Ureter (tissue), 1 donor: ENCODE results near the gene CBLIF. TPM values are rescaled to one million over a fixed set of nuclear protein-coding genes. Genes with fewer than 3 reads are reported as not detected.
"Not testable (repeated sequence)": the region's sequence is repeated elsewhere in the genome, so short reads cannot be mapped to it uniquely, and the experiment has no call there.

Experiments used
- DNase-seq: peaks from one replicate; pipeline ENCODE4 v3.0.0-alpha.2; 2020; ENCODE audit warnings: low spot score
- total RNA-seq: library from RNA; stranded (reverse); gene quantifications from one replicate; pipeline ENCODE4 v1.2.4, GENCODE V29; 2023
- donor health status: DM: yes; HTN: yes; CAD: no.

CBLIF gene
- total RNA-seq, 1 donor from 2014 or later: not detected

GRCh38 chr11:59847626-59848025 is 2.3 kb upstream of the CBLIF start:
- DNase-seq: no peak

GRCh38 chr11:59846556-59846955 is 1.3 kb upstream of the CBLIF start:
- DNase-seq: no peak

GRCh38 chr11:59842316-59842715 is 3.0 kb downstream of the CBLIF start:
- no peak for DNase-seq

GRCh38 chr11:59841514-59841913 is 3.8 kb downstream of the CBLIF start:
- DNase-seq: no peak

GRCh38 chr11:59839615-59840014 is 5.7 kb downstream of the CBLIF start:
- DNase-seq: no peak

GRCh38 chr11:59833602-59834001 is 11.7 kb downstream of the CBLIF start:
- no peak for DNase-seq

GRCh38 chr11:59829358-59829757 is 15.9 kb downstream of the CBLIF start:
- DNase-seq: no peak

- peak; percentile 50 for DNase-seq
These were observed 22.2 kb downstream of the CBLIF start for GRCh38 chr11:59822989-59823566.

GRCh38 chr11:59818572-59818971 is 26.7 kb downstream of the CBLIF start:
- DNase-seq: no peak

GRCh38 chr11:59816434-59816833 is 28.9 kb downstream of the CBLIF start:
- DNase-seq: not testable (repeated sequence)

GRCh38 chr11:59815754-59816153 is 29.5 kb downstream of the CBLIF start:
- no peak for DNase-seq

- no peak for DNase-seq
These were observed 31.3 kb downstream of the CBLIF start for GRCh38 chr11:59814021-59814420.

- DNase-seq: no peak
These were observed 31.9 kb downstream of the CBLIF start for GRCh38 chr11:59813364-59813763.

- DNase-seq: no peak
These were observed 33.1 kb downstream of the CBLIF start for GRCh38 chr11:59812220-59812619.

- no peak for DNase-seq
These were observed 34.4 kb downstream of the CBLIF start for GRCh38 chr11:59810911-59811259.

- peak; percentile 93 for DNase-seq
These were observed 34.9 kb downstream of the CBLIF start, which contains the start of gene MRPL16 for GRCh38 chr11:59810189-59810910. TSS of gene MRPL16 (minus strand) at chr11:59810778. CDS start at chr11:59810658, 120 bp downstream.

GRCh38 chr11:59807047-59807610 is 38.2 kb downstream of the CBLIF start:
- DNase-seq: no peak

GRCh38 chr11:59804061-59804460 is 41.2 kb downstream of the CBLIF start:
- DNase-seq: no peak

- DNase-seq: no peak
These were observed 42.6 kb downstream of the CBLIF start for GRCh38 chr11:59802639-59803176.

GRCh38 chr11:59801981-59802638 is 43.2 kb downstream of the CBLIF start:
- DNase-seq: no peak

GRCh38 chr11:59801160-59801706 is 44.1 kb downstream of the CBLIF start:
- no peak for DNase-seq

- no peak for DNase-seq
These were observed 44.8 kb downstream of the CBLIF start for GRCh38 chr11:59800390-59801025.
